Brain microvascular endothelial cell (primary cell): Measurements from ENCODE around the gene MAEL.
A peak's percentile ranks its signal among the peaks of the same experiment; 100 is the strongest.

ENCODE experiments used
- DNase-seq: peaks from one replicate; pipeline ENCODE4 v3.0.0-alpha.2; 2020
- H3K27ac ChIP-seq: fragments of 250-450 bp; sonication (Bioruptor Pico); 2 replicates; pipeline ENCODE4 v1.5.1; 2020; ENCODE audit warnings: mild to moderate bottlenecking, moderate library complexity
- H3K27me3 ChIP-seq: fragments of 250-450 bp; sonication (Bioruptor Pico); replicated peaks from 2 replicates; pipeline ENCODE4 v1.5.1; 2020; ENCODE audit warnings: mild to moderate bottlenecking
- H3K36me3 ChIP-seq: fragments of 250-450 bp; sonication (Bioruptor Pico); replicated peaks from 2 replicates; pipeline ENCODE4 v1.5.1; 2020; ENCODE audit warnings: mild to moderate bottlenecking
- H3K4me3 ChIP-seq: 2 replicates; pipeline ENCODE4 v1.5.1; 2011; ENCODE audit warnings: low read depth, mild to moderate bottlenecking, control low read depth, low read length, moderate library complexity
- in situ Hi-C: cut with HindIII; loops from 2 replicates; pipeline ENCODE4 v1.10.0; 2017; ENCODE audit warnings: low sequenced_read_pairs, low pct_ligation_motif_present
- TF ChIP-seq, protein P1 (sequence below): IDR thresholded peaks from 2 replicates; pipeline ENCODE4 v1.5.1; 2011; ENCODE audit warnings: low read depth, mild to moderate bottlenecking, moderate library complexity, low read length, control low read depth, inconsistent platforms; ENCODE audit errors: missing control alignments

MAEL gene

GRCh38 chr1:167059809-167060107 lies 70.7 kb downstream of the MAEL start:
- H3K36me3 ChIP-seq, result no peaks in the 10 kb centered on the region
- H3K27ac ChIP-seq, result no peak overlapping the region
- DNase-seq, result no peak
- no peak overlapping the region for H3K4me3 ChIP-seq
- peaks cover 3% of the 10 kb centered on the region for H3K27me3 ChIP-seq
- TF ChIP-seq, protein P1, sequence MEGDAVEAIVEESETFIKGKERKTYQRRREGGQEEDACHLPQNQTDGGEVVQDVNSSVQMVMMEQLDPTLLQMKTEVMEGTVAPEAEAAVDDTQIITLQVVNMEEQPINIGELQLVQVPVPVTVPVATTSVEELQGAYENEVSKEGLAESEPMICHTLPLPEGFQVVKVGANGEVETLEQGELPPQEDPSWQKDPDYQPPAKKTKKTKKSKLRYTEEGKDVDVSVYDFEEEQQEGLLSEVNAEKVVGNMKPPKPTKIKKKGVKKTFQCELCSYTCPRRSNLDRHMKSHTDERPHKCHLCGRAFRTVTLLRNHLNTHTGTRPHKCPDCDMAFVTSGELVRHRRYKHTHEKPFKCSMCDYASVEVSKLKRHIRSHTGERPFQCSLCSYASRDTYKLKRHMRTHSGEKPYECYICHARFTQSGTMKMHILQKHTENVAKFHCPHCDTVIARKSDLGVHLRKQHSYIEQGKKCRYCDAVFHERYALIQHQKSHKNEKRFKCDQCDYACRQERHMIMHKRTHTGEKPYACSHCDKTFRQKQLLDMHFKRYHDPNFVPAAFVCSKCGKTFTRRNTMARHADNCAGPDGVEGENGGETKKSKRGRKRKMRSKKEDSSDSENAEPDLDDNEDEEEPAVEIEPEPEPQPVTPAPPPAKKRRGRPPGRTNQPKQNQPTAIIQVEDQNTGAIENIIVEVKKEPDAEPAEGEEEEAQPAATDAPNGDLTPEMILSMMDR, result no peak
- in situ Hi-C loops, result loop anchor here (10.0 kb wide), 1 partner anchor 145 kb away; no protein-coding TSS in a partner anchor

DNA sequence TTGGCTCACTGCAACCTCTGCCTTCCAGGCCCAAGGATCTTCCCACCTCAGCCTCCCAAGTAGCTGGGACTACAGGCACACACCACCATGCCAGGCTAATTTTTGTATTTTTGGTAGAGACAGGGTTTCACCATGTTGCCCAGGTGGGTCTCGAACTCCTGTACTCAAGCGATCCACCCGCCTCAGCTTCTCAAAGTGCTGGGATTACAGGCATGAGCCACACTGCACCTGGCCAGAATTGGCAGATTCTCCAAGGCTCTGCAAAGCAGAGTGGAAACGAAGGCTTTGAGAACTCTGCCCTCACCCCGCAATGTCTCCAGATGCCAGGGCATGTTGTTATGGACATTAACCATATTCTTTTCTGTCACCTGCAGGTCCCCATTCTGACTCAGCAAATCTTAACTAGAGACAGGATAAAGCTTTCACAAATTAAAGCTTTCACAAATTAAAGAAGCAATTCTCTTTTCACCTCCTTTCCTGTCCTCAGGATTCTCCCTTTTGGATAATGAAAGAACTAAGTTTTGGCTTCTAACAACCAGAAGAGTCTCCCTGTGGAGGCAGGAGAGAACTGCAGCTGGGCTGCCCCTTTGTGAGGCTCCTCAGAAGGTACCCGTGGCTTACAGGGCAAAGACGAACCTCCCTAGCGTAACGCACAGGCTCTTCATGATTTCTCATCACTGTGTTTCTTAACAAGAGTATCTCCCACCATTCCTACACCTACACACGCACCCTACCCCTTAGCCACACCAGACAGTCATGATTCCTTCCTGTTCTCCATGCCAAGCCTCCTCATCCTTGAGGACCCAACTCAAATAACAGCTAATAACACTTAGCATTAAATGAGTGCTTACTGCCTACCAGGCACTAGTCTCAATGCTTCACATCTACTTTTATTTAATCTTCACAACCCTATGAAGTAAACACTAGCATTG lies 71.3 kb downstream of the MAEL start:
- Histone ChIP-seq H3K27me3 (no peaks in the 10 kb centered on the region), H3K4me3 (no peak overlapping the region), H3K36me3 (no peaks in the 10 kb centered on the region), H3K27ac (no peak overlapping the region)
- no peak for DNase-seq
- TF ChIP-seq, protein P1, result peak; percentile 66
- in situ Hi-C loops, result loop anchor here (10.0 kb wide), 1 partner anchor 146 kb away; no protein-coding TSS in a partner anchor

DNA sequence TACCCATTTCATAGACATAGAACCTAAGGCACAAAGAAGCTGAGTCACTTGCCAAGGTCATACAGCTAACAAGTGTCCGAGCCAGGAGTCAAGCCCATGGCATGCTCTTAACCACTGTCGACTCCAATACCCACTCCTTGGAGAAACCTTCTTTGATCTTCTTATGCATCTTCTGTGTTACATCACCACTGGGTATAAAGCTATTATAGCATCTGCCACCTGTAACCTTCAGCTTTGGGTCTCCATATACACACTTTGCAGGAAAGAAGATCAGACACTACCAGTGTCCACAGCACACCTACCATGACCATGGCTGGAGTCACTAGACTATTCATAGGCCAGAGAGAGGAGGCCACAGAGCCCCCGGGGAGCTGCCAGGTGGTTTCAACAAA lies 72.0 kb downstream of the MAEL start:
- no peak overlapping the region for H3K27ac ChIP-seq
- in situ Hi-C loops, result loop anchor here (10.0 kb wide), 1 partner anchor 146 kb away; no protein-coding TSS in a partner anchor
- H3K4me3 ChIP-seq, result no peak overlapping the region
- H3K36me3 ChIP-seq, result no peaks in the 10 kb centered on the region
- no peaks in the 10 kb centered on the region for H3K27me3 ChIP-seq
- DNase-seq, result no peak
- TF ChIP-seq, protein P1, result no peak

- H3K4me3 ChIP-seq, result no peak overlapping the region
- no peak overlapping the region for H3K27ac ChIP-seq
- TF ChIP-seq, protein P1, result no peak
- H3K36me3 ChIP-seq, result no peaks in the 10 kb centered on the region
- H3K27me3 ChIP-seq, result no peaks in the 10 kb centered on the region
- in situ Hi-C loops, result loop anchor here (10.0 kb wide), 1 partner anchor 150 kb away; no protein-coding TSS in a partner anchor
- DNase-seq, result no peak
These were observed 75.5 kb downstream of the MAEL start for GRCh38 chr1:167064621-167065020.

- Histone ChIP-seq H3K4me3 (no peak overlapping the region), H3K27me3 (no peaks in the 10 kb centered on the region), H3K27ac (no peak overlapping the region), H3K36me3 (no peaks in the 10 kb centered on the region)
- in situ Hi-C loops, result loop anchor here (10.0 kb wide), 1 partner anchor 151 kb away; no protein-coding TSS in a partner anchor
- TF ChIP-seq, protein P1, result no peak
- DNase-seq, result no peak
These were observed 76.4 kb downstream of the MAEL start for GRCh38 chr1:167065471-167065870.
